Stimulated activated CD4-positive, alpha-beta T cell treated with anti-CD3 and anti-CD28 coated beads, Interleukin-4, amount 100 ng/mL, for 48 hours (primary cell): Measurements from ENCODE around the gene FMO5.

Experiments
- DNase-seq, 2 donors: peaks; one replicate each; pipeline ENCODE4 v3.0.0-alpha.2; 2020; ENCODE audit warnings: low read depth in 2 of 2

The FMO5 gene, protein sequence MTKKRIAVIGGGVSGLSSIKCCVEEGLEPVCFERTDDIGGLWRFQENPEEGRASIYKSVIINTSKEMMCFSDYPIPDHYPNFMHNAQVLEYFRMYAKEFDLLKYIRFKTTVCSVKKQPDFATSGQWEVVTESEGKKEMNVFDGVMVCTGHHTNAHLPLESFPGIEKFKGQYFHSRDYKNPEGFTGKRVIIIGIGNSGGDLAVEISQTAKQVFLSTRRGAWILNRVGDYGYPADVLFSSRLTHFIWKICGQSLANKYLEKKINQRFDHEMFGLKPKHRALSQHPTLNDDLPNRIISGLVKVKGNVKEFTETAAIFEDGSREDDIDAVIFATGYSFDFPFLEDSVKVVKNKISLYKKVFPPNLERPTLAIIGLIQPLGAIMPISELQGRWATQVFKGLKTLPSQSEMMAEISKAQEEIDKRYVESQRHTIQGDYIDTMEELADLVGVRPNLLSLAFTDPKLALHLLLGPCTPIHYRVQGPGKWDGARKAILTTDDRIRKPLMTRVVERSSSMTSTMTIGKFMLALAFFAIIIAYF

GRCh38 chr1:147225193-147225730 is at the start of gene FMO5:
Gene FMO5 (minus strand): TSS chr1:147225339. CDS start chr1:147225029, 310 bp downstream.
- peak; percentile 17 to 27 for DNase-seq

- DNase-seq = no peak
Measured at GRCh38 chr1:147273409-147274336, 48.5 kb upstream of the FMO5 start.

DNA sequence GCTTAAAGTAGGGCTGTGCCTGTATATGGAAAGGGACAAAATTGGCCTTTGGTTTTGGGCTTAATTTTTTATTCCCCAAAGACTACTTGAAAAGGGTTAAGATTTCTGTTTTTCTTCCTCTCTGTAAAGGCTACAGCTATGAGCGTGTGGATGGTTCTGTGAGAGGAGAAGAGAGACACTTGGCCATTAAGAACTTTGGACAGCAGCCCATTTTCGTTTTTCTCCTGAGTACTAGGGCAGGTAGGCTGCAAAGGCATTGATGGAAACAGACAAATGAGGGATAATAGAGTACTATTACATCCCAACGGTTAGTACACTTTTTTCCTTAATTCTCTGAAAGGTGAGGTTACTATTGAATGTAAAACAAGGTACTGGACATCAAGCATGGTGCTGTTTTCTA is 46.9 kb upstream of the FMO5 start:
- DNase-seq = no peak

DNA sequence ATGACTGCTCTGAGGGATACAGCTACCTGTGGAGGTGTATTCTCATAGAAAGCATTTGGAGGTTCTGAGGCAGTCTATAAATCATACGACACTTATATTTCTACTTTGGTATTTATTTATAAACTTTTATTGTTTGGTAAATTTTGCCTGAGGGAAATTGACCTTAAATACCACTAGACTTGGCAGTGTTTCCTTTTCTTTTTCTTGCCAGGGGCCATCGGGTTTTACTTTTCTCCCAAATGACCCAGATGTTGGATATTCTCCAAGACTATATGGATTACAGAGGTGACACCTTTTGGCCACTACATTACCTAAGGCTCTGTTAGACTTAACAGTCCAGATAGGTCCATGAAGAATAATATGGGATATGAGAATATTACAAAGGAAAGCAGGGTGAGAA is 45.6 kb upstream of the FMO5 start:
- no peak for DNase-seq

DNA sequence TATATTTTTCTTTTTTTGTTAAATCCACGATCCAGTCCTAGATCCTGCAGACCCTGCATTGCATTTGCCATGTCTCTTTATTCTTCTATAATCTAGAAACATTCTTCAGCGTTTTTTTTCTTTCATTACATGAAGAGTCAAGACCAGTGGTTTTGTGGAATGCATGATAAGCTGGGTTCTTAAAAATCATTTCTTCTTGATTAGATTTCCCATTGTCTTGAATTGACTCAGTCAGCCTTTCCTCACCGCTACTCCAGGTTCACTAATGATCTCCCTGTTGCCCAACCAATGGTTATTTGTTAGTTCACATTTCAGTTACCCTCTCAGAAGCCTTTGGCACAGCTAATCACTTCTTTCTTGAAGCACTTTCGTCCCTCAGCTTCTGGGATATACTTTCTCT is 42.6 kb upstream of the FMO5 start:
- no peak for DNase-seq

- no peak for DNase-seq
Measured at GRCh38 chr1:147266381-147266780, 41.2 kb upstream of the FMO5 start.

DNA sequence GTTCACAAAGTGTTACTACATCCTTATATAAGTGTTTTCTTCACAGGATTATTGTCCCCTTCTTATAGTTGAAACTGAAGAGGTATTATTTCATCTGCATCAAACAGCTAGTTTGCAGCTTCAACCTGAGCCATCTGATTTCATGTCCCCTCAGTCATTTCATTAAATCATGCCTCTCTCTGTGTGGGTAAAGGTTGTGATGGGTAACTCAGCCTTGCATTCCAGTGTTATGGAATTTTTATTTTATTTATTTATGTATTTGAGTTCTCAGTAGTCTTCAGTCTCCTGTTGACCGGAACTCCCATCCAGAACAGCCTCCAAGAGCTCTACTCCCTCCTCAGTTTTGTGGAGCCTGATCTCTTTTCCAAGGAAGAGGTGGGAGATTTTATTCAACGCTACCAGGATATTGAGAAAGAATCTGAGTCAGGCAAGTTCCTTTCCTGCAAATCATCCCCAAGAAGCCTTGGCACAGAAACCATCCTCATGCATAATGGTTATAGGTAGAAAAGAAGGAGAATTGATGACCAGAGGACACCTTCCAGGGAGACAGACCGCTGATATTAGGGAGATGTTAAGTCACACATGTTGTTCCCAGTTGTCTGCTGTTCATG is 39.1 kb upstream of the FMO5 start:
- no peak for DNase-seq

DNA sequence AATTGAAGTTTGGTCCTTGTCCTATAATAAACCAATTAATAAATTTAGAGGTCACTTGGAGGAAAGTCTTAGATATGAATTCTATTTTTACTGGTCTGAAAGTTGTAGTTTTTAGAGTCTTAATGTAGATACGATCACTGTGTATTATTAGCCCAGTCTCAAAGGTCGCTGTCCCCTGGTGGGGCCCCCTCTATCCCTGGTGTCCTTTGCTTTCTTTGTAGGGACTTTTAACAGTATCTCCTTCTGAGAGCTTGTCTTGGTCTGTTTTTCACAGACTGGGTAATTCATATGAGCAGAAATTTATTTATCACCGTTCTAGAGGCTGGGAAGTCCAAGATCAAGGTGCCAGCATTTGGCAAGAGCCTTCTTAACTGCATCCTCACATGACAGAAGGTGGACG is 35.8 kb upstream of the FMO5 start:
- DNase-seq = no peak

- DNase-seq = no peak
Measured at GRCh38 chr1:147252540-147252939, 27.4 kb upstream of the FMO5 start.

GRCh38 chr1:147247656-147248238 is 22.6 kb upstream of the FMO5 start:
- DNase-seq = no peak

DNA sequence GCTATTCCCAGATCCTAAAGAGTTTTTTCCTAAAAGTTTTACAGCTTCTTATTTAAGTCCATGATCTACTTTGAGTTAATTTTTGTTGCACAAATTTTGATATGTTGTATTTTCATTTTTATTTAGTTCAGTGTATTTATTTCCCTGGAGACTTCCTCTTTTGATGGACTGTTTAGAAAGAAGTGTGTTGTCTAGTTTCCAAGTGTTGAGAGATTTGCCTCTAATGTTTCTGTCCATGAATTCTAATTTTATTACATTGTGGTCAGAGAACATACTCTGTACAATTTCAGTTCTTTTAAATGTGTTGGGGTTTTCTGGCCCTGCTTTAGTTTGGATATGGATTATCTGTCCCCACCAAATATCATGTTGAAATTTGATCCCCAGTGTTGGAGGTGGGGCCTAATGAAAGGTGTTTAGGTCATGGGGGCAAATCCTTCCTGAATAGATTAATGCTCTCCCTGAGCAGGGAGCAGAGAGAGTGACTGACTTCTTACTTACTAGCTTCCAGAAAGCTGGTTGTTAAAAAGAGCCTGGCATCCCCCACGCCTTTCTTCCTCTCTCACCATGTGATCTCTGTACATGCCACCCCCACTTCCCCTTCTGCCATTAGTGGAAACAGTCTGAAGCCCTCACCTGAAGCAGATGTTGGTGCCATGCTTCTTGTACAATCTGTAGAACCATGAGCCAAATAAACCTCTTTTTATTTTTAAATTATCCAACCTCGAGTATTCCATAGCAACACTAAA is 21.9 kb upstream of the FMO5 start:
- DNase-seq = no peak

GRCh38 chr1:147246044-147246690 is 21.0 kb upstream of the FMO5 start:
- DNase-seq = no peak

DNA sequence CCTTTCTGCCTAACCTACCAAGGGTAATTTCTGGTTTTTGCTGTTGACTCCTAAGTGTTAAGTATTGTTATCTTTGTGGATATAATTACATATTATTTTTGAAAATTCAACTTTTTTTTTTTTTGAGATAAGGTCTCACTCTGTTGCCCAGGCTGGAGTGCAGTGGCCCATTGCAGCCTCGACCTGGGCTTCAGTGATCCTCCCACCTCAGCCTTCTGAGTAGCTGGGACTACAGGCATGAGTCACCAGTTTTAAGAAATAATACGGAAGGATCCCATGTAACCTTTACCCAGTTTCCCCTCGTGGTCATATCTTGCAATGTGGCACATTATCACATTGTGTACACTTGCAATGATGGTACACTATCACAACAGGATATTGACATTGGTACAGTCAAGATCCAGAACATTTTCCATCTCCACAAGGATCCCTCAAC is 20.5 kb upstream of the FMO5 start:
- DNase-seq = no peak

- DNase-seq = no peak
Measured at GRCh38 chr1:147245129-147245528, 20.0 kb upstream of the FMO5 start.

- DNase-seq = no peak
Measured at GRCh38 chr1:147243841-147244240, 18.7 kb upstream of the FMO5 start.

DNA sequence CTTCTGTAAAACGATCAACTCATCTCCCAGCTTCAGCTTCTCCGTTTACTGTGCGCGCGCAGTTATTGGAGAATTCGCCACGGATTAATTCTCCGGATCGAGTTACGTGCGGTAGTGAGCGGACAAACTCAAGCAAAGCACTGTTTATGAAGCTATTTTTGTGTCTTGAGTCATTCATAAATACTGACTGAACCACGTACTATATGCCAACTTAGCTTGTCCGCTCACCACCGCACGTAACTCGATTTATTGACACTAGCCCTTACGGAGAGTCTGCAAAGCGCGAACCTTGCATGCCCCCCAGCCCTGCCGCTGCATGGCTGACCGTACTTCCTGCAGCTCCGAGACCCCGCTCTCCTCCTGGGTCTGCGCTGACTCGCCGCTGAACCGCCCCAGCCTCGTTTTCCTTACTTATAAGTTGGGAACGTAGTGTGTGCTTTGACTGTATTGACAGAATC is 18.1 kb upstream of the FMO5 start:
- peak; percentile 1 to 12 for DNase-seq

DNA sequence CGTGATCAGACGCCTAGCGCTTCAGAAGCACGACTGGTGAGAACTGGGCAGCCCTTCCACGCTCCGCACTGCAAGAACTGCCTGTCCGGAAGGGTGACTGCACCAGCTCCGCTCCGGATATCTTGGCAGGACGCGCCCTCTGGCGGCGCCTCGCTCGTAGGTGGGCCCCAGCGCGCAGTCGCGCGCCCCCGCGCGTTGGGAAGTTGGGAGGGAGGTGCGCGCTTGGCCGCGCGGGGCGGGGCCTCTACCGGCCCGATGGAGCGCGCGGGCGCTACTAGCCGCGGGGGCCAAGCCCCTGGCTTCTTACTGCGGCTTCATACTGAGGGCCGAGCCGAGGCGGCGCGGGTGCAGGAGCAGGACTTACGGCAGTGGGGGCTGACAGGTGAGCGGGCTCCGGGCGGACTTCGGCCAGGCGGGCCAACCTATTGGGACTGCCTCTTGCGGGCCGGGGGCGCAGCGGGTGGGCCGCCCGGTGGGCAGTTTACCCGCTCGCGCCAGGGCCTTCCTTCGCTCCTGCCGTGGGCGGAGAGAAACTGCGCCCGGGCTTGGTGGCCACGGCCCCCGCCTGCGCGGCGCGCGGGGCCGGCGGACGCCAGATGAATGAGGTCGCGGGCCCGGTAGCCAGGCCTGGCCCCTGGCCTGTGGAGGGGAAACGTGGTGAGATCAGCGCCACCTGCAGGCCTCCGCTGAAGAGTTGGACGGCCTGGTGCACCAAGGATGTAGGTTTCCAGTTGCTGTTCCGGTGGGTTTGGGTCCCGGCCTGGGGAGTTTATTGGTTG is 17.5 kb upstream of the FMO5 start, which contains the start of gene CHD1L:
Gene CHD1L, plus strand, starts transcription at position 236 of the 779 bp plus-strand sequence. Its CDS starts 20 bp downstream, at position 256.
- DNase-seq = peak; percentile 88 to 92

DNA sequence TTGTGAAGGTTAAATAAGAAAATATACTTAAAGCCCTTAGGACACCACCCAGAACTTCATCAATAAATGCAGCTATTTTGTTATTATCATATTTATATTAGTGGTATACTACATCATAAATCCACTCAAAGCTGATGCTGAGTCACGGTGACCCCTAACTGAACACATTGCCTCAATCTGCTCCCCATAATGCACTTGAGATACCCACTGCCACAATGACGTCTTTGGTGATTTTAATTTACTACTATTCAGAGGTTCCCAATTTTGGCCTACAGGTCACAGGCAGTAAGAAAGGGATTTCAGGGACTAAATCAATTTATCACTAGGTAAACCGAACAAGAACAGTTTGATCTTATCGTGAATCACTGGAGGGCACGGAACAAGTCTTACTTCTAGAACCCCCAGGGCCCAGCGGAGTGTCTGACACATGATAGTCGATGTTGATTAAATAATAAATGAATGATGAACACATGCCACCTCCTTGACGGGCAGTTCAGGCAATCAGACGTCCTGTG is 16.9 kb upstream of the FMO5 start:
- no peak for DNase-seq
